CD14-positive monocyte (primary cell): ENCODE data around the gene CYP1A1. TPM values are rescaled to one million over a fixed set of nuclear protein-coding genes. Genes with fewer than 3 reads are reported as not detected.

Experiments
- DNase-seq, 3 donors: peaks; one replicate each; pipeline ENCODE4 v3.0.0-alpha.2; 2011 to 2022
- H2AFZ ChIP-seq: 2 replicates; pipeline ENCODE4 v1.6.0; 2012; ENCODE audit warnings: mild to moderate bottlenecking, low read depth, low read length, inconsistent platforms; ENCODE audit not compliant: insufficient read depth, poor library complexity, severe bottlenecking
- H3K27ac ChIP-seq, 2 donors: 1 replicate in 1 of 2; 2 replicates in 1 of 2; pipeline ENCODE4 v1.5.1; 2012 to 2013; ENCODE audit warnings: low read length in 2 of 2, control low read depth in 1 of 2, inconsistent platforms in 1 of 2, low read depth in 1 of 2, mild to moderate bottlenecking in 1 of 2
- H3K27me3 ChIP-seq, 2 donors: one replicate each; pipeline versions ENCODE4 v1.6.0 to v1.6.1; 2011 to 2013; ENCODE audit warnings: low read length in 2 of 2; ENCODE audit not compliant: control insufficient read depth in 2 of 2, insufficient read depth in 2 of 2
- H3K36me3 ChIP-seq, 2 donors: replicated peaks in 1 of 2; 1 replicate in 1 of 2; 2 replicates in 1 of 2; pipeline versions ENCODE4 v1.5.1 to v1.6.1; 2012 to 2013; ENCODE audit warnings: low read length in 2 of 2, control low read depth in 1 of 2, inconsistent platforms in 1 of 2, mild to moderate bottlenecking in 1 of 2; ENCODE audit not compliant: insufficient read depth in 2 of 2, control insufficient read depth in 1 of 2
- H3K4me1 ChIP-seq, 2 donors: 1 replicate in 1 of 2; 2 replicates in 1 of 2; pipeline versions ENCODE4 v1.5.1 to v1.6.1; 2012 to 2013; ENCODE audit warnings: low read length in 2 of 2, control low read depth in 1 of 2, inconsistent platforms in 1 of 2, mild to moderate bottlenecking in 1 of 2, moderate library complexity in 1 of 2; ENCODE audit not compliant: insufficient read depth in 2 of 2, control insufficient read depth in 1 of 2
- H3K4me2 ChIP-seq: replicated peaks from 2 replicates; pipeline ENCODE3; 2012; ENCODE audit warnings: low read length, moderate library complexity, mild to moderate bottlenecking; ENCODE audit not compliant: poor library complexity, severe bottlenecking; ENCODE audit errors: extremely low read depth
- H3K4me3 ChIP-seq, 3 experiments: fragments of 200-600 bp in 1 of 3; sonication (generic) in 1 of 3; replicated peaks in 1 of 3; 1 replicate in 2 of 3; 2 replicates in 1 of 3; pipeline ENCODE4 v1.5.1; 2011 to 2013; ENCODE audit warnings: low read length in 3 of 3, mild to moderate bottlenecking in 3 of 3, control low read depth in 2 of 3, low read depth in 2 of 3, inconsistent platforms in 1 of 3, moderate library complexity in 1 of 3
- H3K79me2 ChIP-seq: 2 replicates; pipeline ENCODE4 v1.6.0; 2012; ENCODE audit warnings: mild to moderate bottlenecking, control low read depth, inconsistent platforms, low read length, moderate library complexity; ENCODE audit not compliant: insufficient read depth
- H3K9ac ChIP-seq: 2 replicates; pipeline ENCODE4 v1.6.0; 2017; ENCODE audit warnings: low read length, mild to moderate bottlenecking; ENCODE audit not compliant: insufficient read depth, poor library complexity, severe bottlenecking
- H3K9me3 ChIP-seq, 2 donors: replicated peaks in 1 of 2; 1 replicate in 1 of 2; 2 replicates in 1 of 2; pipeline versions ENCODE4 v1.5.1 to v1.6.1; 2012 to 2013; ENCODE audit warnings: low read length in 2 of 2, control low read depth in 1 of 2; ENCODE audit not compliant: control insufficient read depth in 1 of 2, insufficient read depth in 1 of 2
- H4K20me1 ChIP-seq: 2 replicates; pipeline ENCODE4 v1.6.0; 2012; ENCODE audit warnings: mild to moderate bottlenecking, low read length, control low read depth, moderate library complexity; ENCODE audit not compliant: insufficient read depth
- H3K27ac Mint-ChIP-seq, 7 donors: one replicate each; pipeline ENCODE4 v1.8.0; 2020; ENCODE audit warnings: mild to moderate bottlenecking in 7 of 7, mixed read lengths in 7 of 7, moderate library complexity in 6 of 7, inconsistent platforms in 2 of 7
- H3K27me3 Mint-ChIP-seq, 3 donors: one replicate each; pipeline ENCODE4 v1.8.0; 2021 to 2022; ENCODE audit warnings: low read depth in 3 of 3, mild to moderate bottlenecking in 3 of 3, mixed read lengths in 3 of 3, moderate library complexity in 3 of 3, inconsistent platforms in 1 of 3
- H3K36me3 Mint-ChIP-seq, 2 donors: one replicate each; pipeline ENCODE4 v1.8.0; 2020; ENCODE audit warnings: mixed read lengths in 2 of 2, inconsistent platforms in 1 of 2, mild to moderate bottlenecking in 1 of 2
- H3K4me1 Mint-ChIP-seq: one replicate; pipeline ENCODE4 v1.8.0; 2020; ENCODE audit warnings: mild to moderate bottlenecking, mixed read lengths
- H3K4me3 Mint-ChIP-seq, 2 donors: one replicate each; pipeline ENCODE4 v1.8.0; 2020; ENCODE audit warnings: mild to moderate bottlenecking in 2 of 2, mixed read lengths in 2 of 2, moderate library complexity in 1 of 2
- H3K9me3 Mint-ChIP-seq, 7 donors: one replicate each; pipeline ENCODE4 v1.8.0; 2020 to 2022; ENCODE audit warnings: mixed read lengths in 7 of 7, mild to moderate bottlenecking in 6 of 7, moderate library complexity in 6 of 7, inconsistent platforms in 2 of 7
- WGBS: methylation state at CpG from one replicate; pipeline ENCODE4 v1.1.5; 2013; ENCODE audit warnings: missing lambda C conversion rate; ENCODE audit not compliant: insufficient coverage; 5-methylcytosine and 5-hydroxymethylcytosine counted together
- intact Hi-C, 2 donors: fragments of 100-400 bp; cut with micrococcal nuclease; formaldehyde crosslinking; loops; one replicate each; pipeline versions ENCODE4 v1.15.0 to v1.15.1; 2023
- polyA plus RNA-seq, 3 donors: library from polyadenylated mRNA; depleted of rRNA in 1 of 3; unstranded in 2 of 3; stranded (reverse) in 1 of 3; fragments of 300-500 nt in 2 of 3; fragments of >200 nt in 1 of 3; fragmentation: Illumina TruSeq in 2 of 3; gene quantifications; 1 replicate in 2 of 3; 2 replicates in 1 of 3; pipeline ENCODE4 v1.2.3, GENCODE V29; 2012 to 2021
- TF ChIP-seq, protein P1 (sequence below): fragments of 200-600 bp; IDR thresholded peaks from one replicate; pipeline ENCODE4 v1.8.0; 2022; ENCODE audit warnings: antibody characterized with exemption, mild to moderate bottlenecking

Gene CYP1A1
- polyA plus RNA-seq, 3 donors, result 0.16 TPM; not detected in 2

DNA sequence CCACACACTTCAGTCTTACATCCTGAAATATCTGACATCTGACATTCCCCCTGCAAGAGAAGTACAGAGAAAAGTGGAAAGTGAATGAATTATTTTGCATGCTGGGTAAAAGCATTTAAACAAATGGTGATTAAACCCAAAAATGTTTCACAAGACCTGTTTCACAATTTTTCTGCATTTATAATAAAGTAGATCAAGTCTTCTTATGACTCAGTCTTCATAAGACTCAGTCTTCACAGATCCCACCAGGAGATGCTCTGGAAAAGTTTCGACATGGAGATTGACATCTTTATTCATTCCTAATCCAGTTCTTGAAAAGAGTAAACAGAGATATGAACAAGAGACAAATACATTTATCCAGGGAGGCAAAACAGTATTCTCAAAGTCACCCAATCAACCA lies 16.3 kb downstream of the CYP1A1 start:
- Histone ChIP-seq H3K9ac (no peak overlapping the region), H3K4me3 (peak overlapping the region in 1 of 3 experiments; percentile 11), H3K36me3 (no peaks in the 10 kb centered on the region), H3K4me1 (peaks cover 53 to 63% of the 10 kb centered on the region in 2 donors), H3K27me3 (peaks cover 0 to 2% of the 10 kb centered on the region in 2 donors), H3K9me3 (peaks cover 0 to 4% of the 10 kb centered on the region in 2 donors), H3K4me2 (peak overlapping the region; percentile 20), H4K20me1 (no peaks in the 10 kb centered on the region), H3K79me2 (no peaks in the 10 kb centered on the region), H3K27ac (peak overlapping the region in 1 of 2 donors; percentile 75), H2AFZ (no peak overlapping the region)
- TF ChIP-seq, protein P1, sequence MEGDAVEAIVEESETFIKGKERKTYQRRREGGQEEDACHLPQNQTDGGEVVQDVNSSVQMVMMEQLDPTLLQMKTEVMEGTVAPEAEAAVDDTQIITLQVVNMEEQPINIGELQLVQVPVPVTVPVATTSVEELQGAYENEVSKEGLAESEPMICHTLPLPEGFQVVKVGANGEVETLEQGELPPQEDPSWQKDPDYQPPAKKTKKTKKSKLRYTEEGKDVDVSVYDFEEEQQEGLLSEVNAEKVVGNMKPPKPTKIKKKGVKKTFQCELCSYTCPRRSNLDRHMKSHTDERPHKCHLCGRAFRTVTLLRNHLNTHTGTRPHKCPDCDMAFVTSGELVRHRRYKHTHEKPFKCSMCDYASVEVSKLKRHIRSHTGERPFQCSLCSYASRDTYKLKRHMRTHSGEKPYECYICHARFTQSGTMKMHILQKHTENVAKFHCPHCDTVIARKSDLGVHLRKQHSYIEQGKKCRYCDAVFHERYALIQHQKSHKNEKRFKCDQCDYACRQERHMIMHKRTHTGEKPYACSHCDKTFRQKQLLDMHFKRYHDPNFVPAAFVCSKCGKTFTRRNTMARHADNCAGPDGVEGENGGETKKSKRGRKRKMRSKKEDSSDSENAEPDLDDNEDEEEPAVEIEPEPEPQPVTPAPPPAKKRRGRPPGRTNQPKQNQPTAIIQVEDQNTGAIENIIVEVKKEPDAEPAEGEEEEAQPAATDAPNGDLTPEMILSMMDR, result no peak
- H3K4me1 Mint-ChIP-seq, result peaks cover 61% of the 10 kb centered on the region
- peak overlapping the region in 5 of 7 donors; percentile 27 to 91 (median 75) for H3K27ac Mint-ChIP-seq
- peaks cover 2 to 4% (median 3%) of the 10 kb centered on the region in 3 donors for H3K27me3 Mint-ChIP-seq
- no CpG with 5 or more reads among the region's 1 CpG for WGBS
- H3K36me3 Mint-ChIP-seq, result no peaks in the 10 kb centered on the region
- peaks cover 0 to 5% (median 3%) of the 10 kb centered on the region in 7 donors for H3K9me3 Mint-ChIP-seq
- intact Hi-C loops, result no loop called here
- peak overlapping the region in 1 of 2 donors; percentile 40 for H3K4me3 Mint-ChIP-seq
- DNase-seq, result peak; percentile 27 to 82 (median 73)

DNA sequence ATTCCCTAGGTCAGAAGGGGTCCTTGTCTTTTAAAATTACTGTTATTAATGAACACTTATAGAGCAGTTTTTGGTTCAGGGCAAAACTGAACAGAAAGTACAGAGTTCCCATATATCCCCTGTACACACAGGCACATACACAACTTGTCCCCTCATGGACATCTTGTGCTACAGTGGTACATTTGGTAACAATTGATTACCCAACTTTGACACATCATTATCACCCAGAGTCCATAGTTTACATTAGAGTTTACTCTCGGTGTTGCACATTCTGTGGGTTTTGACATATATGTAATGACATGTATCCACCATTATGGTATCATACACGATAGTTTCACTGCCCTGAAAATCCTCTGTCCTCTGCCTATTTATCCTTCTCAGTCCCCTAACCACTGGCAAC lies 28.5 kb downstream of the CYP1A1 start:
- peak overlapping the region; percentile 100 for H3K4me3 Mint-ChIP-seq
- intact Hi-C loops, result no loop called here

More for the DNA sequence above, 28.5 kb downstream of the CYP1A1 start:
- H3K9me3 Mint-ChIP-seq, result peaks cover 0 to 4% (median 1%) of the 10 kb centered on the region in 7 donors
- H3K36me3 ChIP-seq, result no peaks in the 10 kb centered on the region
- H3K4me1 ChIP-seq, result peaks cover 14 to 17% of the 10 kb centered on the region in 2 donors
- no peak overlapping the region for H3K9ac ChIP-seq
- WGBS, result no CpG with 5 or more reads among the region's 2 CpGs
- TF ChIP-seq, protein P1, result no peak
- H3K36me3 Mint-ChIP-seq, result peaks cover 0 to 3% of the 10 kb centered on the region in 2 donors
- H3K27ac ChIP-seq, result no peak overlapping the region
- H3K4me1 Mint-ChIP-seq, result peaks cover 31% of the 10 kb centered on the region
- H3K27me3 Mint-ChIP-seq, result peaks cover 12 to 33% (median 18%) of the 10 kb centered on the region in 3 donors
- peak overlapping the region in 2 of 7 donors; percentile 98 to 99 for H3K27ac Mint-ChIP-seq
- peak overlapping the region in 1 of 3 experiments; percentile 85 for H3K4me3 ChIP-seq
- peak overlapping the region; percentile 76 for H3K4me2 ChIP-seq
- peaks cover 0 to 5% of the 10 kb centered on the region in 2 donors for H3K27me3 ChIP-seq
- H3K79me2 ChIP-seq, result peaks cover 39% of the 10 kb centered on the region
- H2AFZ ChIP-seq, result peak overlapping the region; percentile 90
- no peaks in the 10 kb centered on the region for H4K20me1 ChIP-seq
- H3K9me3 ChIP-seq, result no peaks in the 10 kb centered on the region
- DNase-seq, result no peak
